ENCODE data around the gene LYAR.
A peak's percentile ranks its signal among the peaks of the same experiment; 100 is the strongest.

LYAR gene

GRCh38 chr4:4289941-4290850, at the start of gene LYAR, which contains the start of gene ZBTB49:
TSS of gene LYAR (minus strand) at chr4:4290154. CDS start at chr4:4283742, 6,412 bp downstream.
TSS of gene ZBTB49 (plus strand) at chr4:4290251. CDS start at chr4:4299946, 9,695 bp downstream.
- peaks cover 10% of the 10 kb centered on the region; the same call in 1 of the 2 replicates for H3K4me1 ChIP-seq (ENCODE audit: low read length)
- H2AFZ ChIP-seq (ENCODE audit: low read length): peak within 1 kb of the TSS; percentile 47
- peaks cover 95% of the 10 kb centered on the region for H3K79me2 ChIP-seq (ENCODE audit: low read length)
- H3F3A ChIP-seq (ENCODE audit: insufficient read depth, low read length): peaks cover 13% of the 10 kb centered on the region
- DNase-seq: peak; percentile 95
- peaks cover 6% of the 10 kb centered on the region; the same call in 1 of the 2 replicates for H3K36me3 ChIP-seq (replicated peaks; ENCODE audit: insufficient read depth, low read length)
- no peaks in the 10 kb centered on the region for H3K27me3 ChIP-seq (replicated peaks; ENCODE audit: insufficient read depth, low read length)
- H3K4me3 ChIP-seq (ENCODE audit: low read length): peak within 1 kb of the TSS; percentile 78
- peak within 1 kb of the TSS; percentile 60; the same call in 1 of the 2 replicates for H3K27ac ChIP-seq (ENCODE audit: low read length)
- no peaks in the 10 kb centered on the region for H4K20me1 ChIP-seq (ENCODE audit: insufficient read depth, low read length)
- no peak for TF ChIP-seq CTCF (IDR thresholded peaks at IDR 0.05; ENCODE audit: low read length)
- TF ChIP-seq EZH2 (optimal IDR thresholded peaks at IDR 0.05; ENCODE audit: low read depth, low read length): no peak
- TF ChIP-seq EZH2phosphoT487 (IDR thresholded peaks at IDR 0.05; ENCODE audit: low read length): no peak
- peak within 1 kb of the TSS; percentile 94 for H3K4me2 ChIP-seq (ENCODE audit: low read depth, low read length)
- no peaks in the 10 kb centered on the region for H3K9me2 ChIP-seq (replicated peaks; ENCODE audit: insufficient read depth, low read length)
- H3K9ac ChIP-seq (ENCODE audit: low read length): peak within 1 kb of the TSS; percentile 80
- H3K9me3 ChIP-seq (replicated peaks; ENCODE audit: insufficient read depth, low read length): no peaks in the 10 kb centered on the region

- H3K79me2 ChIP-seq (ENCODE audit: low read length): no peaks in the 10 kb centered on the region
- H2AFZ ChIP-seq (ENCODE audit: low read length): no peak overlapping the region
- no peak overlapping the region for H3K4me3 ChIP-seq (ENCODE audit: low read length)
- no peak overlapping the region for H3K9ac ChIP-seq (ENCODE audit: low read length)
- TF ChIP-seq CTCF (IDR thresholded peaks at IDR 0.05; ENCODE audit: low read length) (no peak), EZH2phosphoT487 (IDR thresholded peaks at IDR 0.05; ENCODE audit: low read length) (no peak), EZH2 (optimal IDR thresholded peaks at IDR 0.05; ENCODE audit: low read depth, low read length) (no peak)
- H4K20me1 ChIP-seq (ENCODE audit: insufficient read depth, low read length): no peaks in the 10 kb centered on the region
- H3K36me3 ChIP-seq (replicated peaks; ENCODE audit: insufficient read depth, low read length): no peaks in the 10 kb centered on the region
- no peaks in the 10 kb centered on the region for H3K9me3 ChIP-seq (replicated peaks; ENCODE audit: insufficient read depth, low read length)
- no peak overlapping the region for H3K27ac ChIP-seq (ENCODE audit: low read length)
- no peaks in the 10 kb centered on the region for H3K27me3 ChIP-seq (replicated peaks; ENCODE audit: insufficient read depth, low read length)
- H3K9me2 ChIP-seq (replicated peaks; ENCODE audit: insufficient read depth, low read length): no peaks in the 10 kb centered on the region
- DNase-seq: no peak
- peaks cover 6% of the 10 kb centered on the region for H3F3A ChIP-seq (ENCODE audit: insufficient read depth, low read length)
- H3K4me2 ChIP-seq (ENCODE audit: low read depth, low read length): no peak overlapping the region
- H3K4me1 ChIP-seq (ENCODE audit: low read length): peaks cover 6% of the 10 kb centered on the region
Measured at GRCh38 chr4:4339504-4340085, 49.6 kb upstream of the LYAR start.

GRCh38 chr4:4338210-4339001, 48.5 kb upstream of the LYAR start:
- Histone ChIP-seq H3K4me3 (ENCODE audit: low read length) (no peak overlapping the region), H3K4me2 (ENCODE audit: low read depth, low read length) (no peak overlapping the region)

More at GRCh38 chr4:4338210-4339001, 48.5 kb upstream of the LYAR start:
- H3K4me1 ChIP-seq (ENCODE audit: low read length): no peaks in the 10 kb centered on the region
- DNase-seq: no peak
- H3K27ac ChIP-seq (ENCODE audit: low read length): no peak overlapping the region
- no peaks in the 10 kb centered on the region for H3K79me2 ChIP-seq (ENCODE audit: low read length)
- no peaks in the 10 kb centered on the region for H4K20me1 ChIP-seq (ENCODE audit: insufficient read depth, low read length)
- no peaks in the 10 kb centered on the region for H3K9me3 ChIP-seq (replicated peaks; ENCODE audit: insufficient read depth, low read length)
- no peaks in the 10 kb centered on the region for H3K9me2 ChIP-seq (replicated peaks; ENCODE audit: insufficient read depth, low read length)
- no peak overlapping the region for H2AFZ ChIP-seq (ENCODE audit: low read length)
- no peak overlapping the region for H3K9ac ChIP-seq (ENCODE audit: low read length)
- H3K36me3 ChIP-seq (replicated peaks; ENCODE audit: insufficient read depth, low read length): no peaks in the 10 kb centered on the region
- no peaks in the 10 kb centered on the region for H3K27me3 ChIP-seq (replicated peaks; ENCODE audit: insufficient read depth, low read length)
- TF ChIP-seq CTCF (IDR thresholded peaks at IDR 0.05; ENCODE audit: low read length): no peak
- TF ChIP-seq EZH2phosphoT487 (IDR thresholded peaks at IDR 0.05; ENCODE audit: low read length): no peak
- no peaks in the 10 kb centered on the region for H3F3A ChIP-seq (ENCODE audit: insufficient read depth, low read length)

All from MM.1S (cell line).